GM19238 (cell line): ENCODE results near the gene HASPIN.
"Not testable (repeated sequence)": the region's sequence is repeated elsewhere in the genome, so short reads cannot be mapped to it uniquely, and the experiment has no call there.

ENCODE experiments used
- DNase-seq: peaks from one replicate; pipeline ENCODE4 v3.0.0; 2011; ENCODE audit warnings: low spot score; ENCODE audit not compliant: insufficient read length

The HASPIN gene

GRCh38 chr17:3695723-3696411, 27.8 kb upstream of the HASPIN start, which contains the start of gene P2RX5:
P2RX5 (minus strand) TSS chr17:3696155; CDS start chr17:3696005, 150 bp downstream.
- DNase-seq = peak; percentile 48

DNA sequence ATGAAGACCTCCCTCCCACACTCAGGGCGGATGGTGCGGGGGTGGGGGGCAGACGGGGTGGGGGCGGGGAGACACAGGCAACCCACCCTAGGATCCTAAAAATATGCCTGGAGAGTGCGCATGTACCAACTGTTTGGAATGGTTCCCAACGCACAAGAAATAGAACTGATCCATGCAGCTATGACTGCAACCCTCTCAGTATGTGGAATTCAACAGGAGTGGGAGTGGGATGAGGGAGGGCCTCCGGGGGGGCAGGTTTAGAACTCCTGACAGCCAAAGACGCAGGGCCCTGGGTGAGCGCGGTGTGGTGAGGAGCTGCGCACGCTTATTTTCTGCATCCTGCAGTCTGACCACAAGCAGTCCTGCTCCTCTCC, 26.6 kb upstream of the HASPIN start:
- no peak for DNase-seq

DNA sequence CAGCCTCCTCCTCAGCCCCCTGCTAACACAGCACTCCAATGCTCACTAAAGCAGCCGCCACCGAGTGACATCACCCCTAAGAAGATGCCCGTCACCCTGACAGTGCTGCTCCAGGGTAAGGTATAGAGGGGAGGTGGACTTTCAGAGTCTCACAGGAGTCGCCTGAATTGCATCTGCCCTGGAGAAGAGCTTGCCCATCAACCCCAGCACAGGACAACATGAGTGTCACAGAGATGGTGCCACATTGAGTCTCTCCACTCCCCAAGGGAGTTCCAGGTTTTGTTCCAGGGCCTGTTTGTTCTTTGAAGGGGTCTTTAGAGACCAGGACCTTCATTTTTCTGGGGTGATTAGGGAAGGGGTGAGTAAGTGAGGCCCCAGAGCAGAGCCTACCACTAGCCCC, 25.6 kb upstream of the HASPIN start:
- DNase-seq = no peak

- no peak for DNase-seq
Observed at GRCh38 chr17:3699951-3700350, 23.8 kb upstream of the HASPIN start.

GRCh38 chr17:3702041-3702539, 21.6 kb upstream of the HASPIN start:
- DNase-seq = not testable (repeated sequence)

DNA sequence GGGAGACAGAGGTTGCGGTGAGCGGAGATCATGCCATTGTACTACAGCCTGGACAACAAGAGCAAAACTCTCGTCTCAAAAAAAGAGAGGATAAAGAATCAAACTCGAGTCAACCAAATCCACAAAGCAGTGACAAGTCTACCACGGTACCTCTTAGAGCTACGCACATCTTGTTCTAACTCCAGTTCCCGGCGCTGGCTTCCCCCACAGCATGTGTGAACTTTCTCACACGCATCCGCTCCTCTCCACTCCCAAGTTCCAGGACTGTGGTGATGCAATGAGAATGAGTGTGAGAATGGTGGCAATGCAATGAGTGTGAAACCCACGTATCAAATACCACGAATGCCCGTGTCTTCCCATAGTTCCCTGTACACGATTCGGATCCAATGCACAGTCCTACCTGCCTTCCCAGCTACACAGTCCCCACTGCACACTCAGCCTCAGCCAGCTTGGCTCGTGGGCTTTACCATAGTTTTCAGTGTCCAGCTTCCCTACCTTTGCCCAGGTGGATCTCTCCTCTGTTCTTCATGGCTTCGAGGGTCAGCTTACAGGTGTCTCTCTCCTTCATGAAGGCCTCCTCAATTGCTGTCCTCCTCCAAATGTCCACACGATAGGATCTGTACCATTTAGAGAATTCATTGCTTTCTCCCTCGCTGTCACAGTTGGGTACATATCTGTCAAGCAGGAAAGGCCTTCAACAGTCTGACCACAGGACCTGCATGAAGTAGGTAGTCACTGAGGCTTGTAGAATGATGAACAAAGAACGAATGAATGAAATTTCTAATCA, 18.6 kb upstream of the HASPIN start:
- DNase-seq = no peak

DNA sequence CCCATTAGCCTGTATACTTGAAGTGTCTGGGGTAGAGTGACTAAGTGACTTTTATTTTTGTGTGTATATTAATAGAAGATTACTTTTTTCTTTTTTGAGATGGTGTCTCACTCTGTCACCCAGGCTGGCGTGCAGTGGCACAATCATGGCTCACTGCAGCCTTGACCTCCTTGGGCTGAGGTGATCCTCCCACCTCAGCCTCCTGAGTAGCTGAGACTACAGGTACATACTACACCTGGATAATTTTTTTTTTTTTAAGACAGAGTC, 18.1 kb upstream of the HASPIN start:
- DNase-seq = not testable (repeated sequence)

- DNase-seq = no peak
Observed at GRCh38 chr17:3708366-3708765, 15.3 kb upstream of the HASPIN start.

DNA sequence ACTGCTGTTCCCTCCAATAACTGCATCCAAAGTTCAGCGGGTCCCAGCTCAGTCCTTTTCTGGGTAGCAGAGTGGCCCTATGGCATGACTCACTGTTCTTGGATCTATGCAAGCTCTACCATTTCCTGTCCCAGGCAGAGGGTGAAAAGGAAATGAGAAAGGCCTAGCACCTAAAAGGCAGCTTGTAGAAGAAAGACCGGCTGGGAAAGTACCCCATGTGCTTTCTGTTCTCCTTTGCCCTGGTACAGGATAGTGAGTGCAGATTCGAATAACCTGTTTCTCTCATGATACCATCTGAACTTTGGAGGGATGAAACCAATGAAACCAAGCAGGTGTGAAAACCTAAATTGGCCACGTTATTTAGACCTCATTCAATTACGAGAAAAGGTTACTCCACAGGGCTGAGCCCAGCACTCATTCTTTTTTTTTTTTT, 12.7 kb upstream of the HASPIN start:
- DNase-seq = peak; percentile 80

DNA sequence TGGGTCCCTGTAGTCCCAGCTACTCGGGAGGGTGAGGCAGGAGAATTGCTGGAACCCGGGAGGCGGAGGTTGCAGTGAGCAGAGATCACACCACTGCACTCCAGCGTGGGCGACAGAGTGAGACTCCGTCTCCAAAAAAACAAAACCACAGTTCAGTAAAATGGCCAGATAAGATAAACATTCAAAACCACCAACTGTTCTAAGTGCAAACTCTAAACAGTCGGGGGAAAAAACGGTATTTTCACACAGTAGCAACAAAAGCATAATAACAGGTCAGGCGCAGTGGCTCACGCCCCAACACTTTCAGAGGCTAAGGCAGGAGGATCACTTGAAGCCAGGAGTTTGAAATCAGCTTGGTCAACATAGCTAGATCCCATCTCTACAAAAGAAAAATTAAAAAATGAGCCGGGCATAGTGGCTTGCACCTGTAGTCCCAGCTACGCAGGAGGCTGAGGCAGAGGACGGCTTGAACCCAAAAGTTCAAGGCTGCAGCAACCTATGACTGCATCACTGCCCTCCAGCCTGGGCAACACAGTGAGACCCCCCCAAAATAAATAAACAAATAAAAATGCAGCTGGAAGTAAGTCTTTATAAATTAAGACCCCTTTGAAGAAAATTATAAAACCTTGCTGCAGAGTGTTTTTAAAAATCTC, 10.8 kb upstream of the HASPIN start:
- no peak for DNase-seq

DNA sequence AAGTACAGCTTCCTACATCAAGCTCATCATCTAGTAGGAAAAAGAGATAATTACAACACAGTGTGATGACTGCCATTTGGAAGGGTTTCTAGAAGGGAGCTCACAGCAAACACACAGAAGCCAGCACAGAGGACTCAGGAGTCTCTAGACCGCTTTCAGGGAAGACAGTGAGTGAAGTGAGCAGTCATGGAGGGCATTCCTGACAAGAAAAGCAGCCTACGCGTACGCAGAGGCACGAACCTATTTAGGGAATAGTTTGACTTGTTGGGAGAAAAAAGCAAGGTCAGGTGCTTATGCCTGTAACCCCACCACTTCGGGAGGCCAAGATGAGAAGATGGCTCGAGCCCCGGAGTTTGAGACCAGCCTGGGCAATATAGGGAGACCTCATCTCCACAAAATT, 8.4 kb upstream of the HASPIN start:
- DNase-seq = no peak

- DNase-seq = no peak
Observed at GRCh38 chr17:3718201-3718600, 5.5 kb upstream of the HASPIN start.

- no peak for DNase-seq
Observed at GRCh38 chr17:3719265-3719664, 4.4 kb upstream of the HASPIN start.

- no peak for DNase-seq
Observed at GRCh38 chr17:3722716-3723115, 987 bp upstream of the HASPIN start.

GRCh38 chr17:3723188-3723555, 531 bp upstream of the HASPIN start:
- DNase-seq = no peak

DNA sequence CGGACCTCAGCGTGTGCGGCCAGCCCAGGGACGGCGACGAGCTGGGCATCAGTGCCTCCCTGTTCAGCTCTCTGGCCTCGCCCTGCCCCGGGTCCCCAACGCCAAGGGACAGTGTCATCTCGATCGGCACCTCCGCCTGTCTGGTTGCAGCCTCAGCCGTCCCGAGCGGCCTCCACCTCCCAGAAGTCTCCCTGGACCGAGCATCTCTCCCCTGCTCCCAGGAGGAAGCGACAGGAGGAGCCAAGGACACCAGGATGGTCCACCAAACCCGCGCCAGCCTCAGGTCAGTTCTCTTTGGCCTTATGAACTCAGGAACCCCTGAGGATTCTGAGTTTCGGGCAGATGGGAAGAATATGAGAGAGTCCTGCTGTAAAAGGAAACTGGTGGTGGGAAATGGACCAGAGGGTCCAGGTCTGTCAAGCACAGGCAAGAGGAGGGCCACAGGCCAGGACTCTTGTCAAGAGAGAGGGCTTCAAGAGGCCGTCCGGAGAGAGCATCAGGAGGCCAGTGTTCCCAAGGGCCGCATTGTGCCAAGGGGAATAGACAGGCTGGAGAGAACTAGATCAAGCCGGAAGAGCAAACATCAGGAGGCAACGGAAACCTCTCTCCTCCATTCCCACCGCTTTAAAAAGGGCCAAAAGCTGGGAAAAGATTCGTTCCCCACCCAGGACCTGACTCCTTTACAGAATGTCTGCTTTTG, 825 bp downstream of the HASPIN start:
- no peak for DNase-seq

GRCh38 chr17:3727041-3727440, 3.3 kb downstream of the HASPIN start:
- no peak for DNase-seq

DNA sequence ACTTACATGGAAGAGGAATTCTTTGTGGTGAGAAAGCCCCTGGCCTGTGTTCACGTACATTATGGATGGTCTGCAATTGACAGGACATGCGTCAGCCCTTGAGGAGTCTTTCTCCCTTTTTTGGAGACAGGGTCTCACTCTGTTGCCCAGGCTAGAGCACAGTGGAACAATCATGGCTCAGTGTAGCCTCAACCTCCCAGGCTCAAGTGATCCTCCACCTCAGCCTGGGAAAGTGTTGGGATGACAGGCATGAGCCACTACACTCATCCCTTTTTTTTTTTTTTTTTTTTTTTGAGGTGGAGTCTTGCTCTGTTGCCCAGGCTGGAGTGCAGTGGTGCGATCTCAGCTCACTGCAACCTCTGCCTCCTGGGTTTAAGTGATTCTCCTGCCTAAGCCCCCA, 4.4 kb downstream of the HASPIN start:
- DNase-seq = not testable (repeated sequence)

- DNase-seq = no peak
Observed at GRCh38 chr17:3729881-3730280, 6.2 kb downstream of the HASPIN start.

DNA sequence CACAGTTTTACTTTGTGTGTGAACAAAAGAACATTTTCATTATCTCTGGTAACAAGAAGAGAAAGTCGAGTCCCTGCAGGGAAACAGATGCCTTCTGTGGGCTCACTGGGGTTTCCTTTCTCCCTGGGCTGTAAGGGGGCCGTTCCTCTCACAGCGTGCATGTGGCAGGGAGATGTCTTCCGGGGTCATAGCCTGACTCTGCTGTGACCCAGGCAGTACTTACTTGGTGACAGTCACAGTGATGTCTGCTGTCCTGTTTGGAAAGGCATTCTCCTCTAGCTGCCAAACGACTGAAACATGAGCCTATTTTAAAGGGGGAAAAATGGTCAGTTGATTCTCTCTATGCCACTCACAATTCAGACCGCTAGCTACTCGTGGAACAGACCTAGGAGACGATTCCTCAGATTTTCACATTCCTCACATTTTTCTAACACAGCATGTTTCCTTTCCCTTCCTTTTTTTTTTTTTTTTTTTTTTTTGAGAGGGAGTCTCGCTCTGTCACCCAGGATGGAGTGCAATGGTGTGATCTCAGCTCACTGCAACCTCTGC, 7.3 kb downstream of the HASPIN start:
- no peak for DNase-seq

- no peak for DNase-seq
Observed at GRCh38 chr17:3732210-3732621, 8.5 kb downstream of the HASPIN start.

DNA sequence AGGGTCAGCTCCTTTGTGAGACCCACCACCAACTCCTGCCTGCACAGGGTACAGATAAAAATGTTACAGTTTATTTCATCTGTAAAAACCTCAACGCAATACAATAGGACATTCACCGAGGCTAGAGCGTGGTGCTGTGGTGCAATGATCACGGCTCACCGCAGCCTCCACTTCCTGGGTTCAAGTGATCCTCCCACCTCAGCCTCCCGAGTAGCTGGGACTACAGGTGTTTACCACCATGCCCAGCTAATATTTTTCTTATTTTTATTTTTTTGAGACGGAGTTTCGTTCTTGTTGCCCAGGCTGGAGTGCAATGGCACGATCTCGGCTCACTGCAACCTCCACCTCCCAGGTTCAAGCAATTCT, 11.2 kb downstream of the HASPIN start:
- DNase-seq = not testable (repeated sequence)
